Measurements from ENCODE around the gene HOXD10.

DNA sequence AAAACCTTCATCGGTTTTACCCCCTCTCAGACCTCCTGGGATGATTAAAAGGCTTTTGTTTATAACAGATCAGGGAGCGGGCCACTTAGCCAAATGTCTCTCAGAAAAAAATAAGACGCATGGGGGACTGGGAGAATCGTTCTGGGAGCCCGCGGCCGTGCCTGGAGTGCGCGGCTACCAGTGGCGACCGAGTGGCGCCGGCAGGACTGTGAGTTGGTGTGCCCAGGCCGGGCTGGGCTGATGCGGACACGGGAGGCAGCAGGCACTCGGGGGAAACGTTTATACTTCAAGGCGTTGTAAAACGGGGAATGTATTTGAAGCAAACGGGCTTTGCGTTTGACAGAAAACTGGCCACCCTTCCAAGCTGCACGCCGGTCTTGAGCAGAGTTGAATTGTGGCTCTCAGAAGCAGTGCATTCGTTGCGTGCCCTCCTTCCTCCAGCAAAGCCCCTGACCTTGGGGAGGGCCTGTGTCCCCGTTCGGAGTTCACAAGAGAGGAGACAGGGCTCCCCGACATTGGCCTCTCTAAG is 4.7 kb upstream of the HOXD10 start:
- TF ChIP-seq CTCF (IDR thresholded peaks at IDR 0.05) (no peak), POLR2A (IDR thresholded peaks at IDR 0.05) (no peak)
